Osteoblast (primary cell): Measurements from ENCODE around the gene FMO3. TPM values are rescaled to one million over a fixed set of nuclear protein-coding genes. Genes with fewer than 3 reads are reported as not detected.

Experiments used
- DNase-seq: peaks from one replicate; pipeline ENCODE4 v3.0.0; 2011; ENCODE audit warnings: low spot score, mixed read lengths; ENCODE audit not compliant: insufficient read length; ENCODE audit errors: missing footprints
- H2AFZ ChIP-seq: 2 replicates; pipeline ENCODE4 v1.6.0; 2011; ENCODE audit warnings: mild to moderate bottlenecking, low read length
- H3K27ac ChIP-seq: 2 replicates; pipeline ENCODE4 v1.5.1; 2011; ENCODE audit warnings: mild to moderate bottlenecking, low read depth, low read length, moderate library complexity
- H3K27me3 ChIP-seq: 2 replicates; pipeline ENCODE4 v1.6.0; 2012; ENCODE audit warnings: mild to moderate bottlenecking, control low read depth, inconsistent platforms, low read length, moderate library complexity; ENCODE audit not compliant: insufficient read depth
- H3K36me3 ChIP-seq: 2 replicates; pipeline ENCODE4 v1.5.1; 2011; ENCODE audit warnings: mild to moderate bottlenecking, low read length, control low read depth, moderate library complexity; ENCODE audit not compliant: insufficient read depth
- H3K4me1 ChIP-seq: 2 replicates; pipeline ENCODE4 v1.5.1; 2011; ENCODE audit warnings: mild to moderate bottlenecking, low read length, control low read depth, moderate library complexity; ENCODE audit not compliant: insufficient read depth
- H3K4me2 ChIP-seq: 2 replicates; pipeline ENCODE4 v1.6.0; 2011; ENCODE audit warnings: mild to moderate bottlenecking, low read length; ENCODE audit not compliant: insufficient read depth
- H3K4me3 ChIP-seq: fragments of 200-600 bp; sonication (generic); 3 replicates; pipeline ENCODE4 v1.5.1; 2012; ENCODE audit warnings: mild to moderate bottlenecking, low read length, inconsistent platforms; ENCODE audit not compliant: insufficient read depth
- H3K79me2 ChIP-seq: 2 replicates; pipeline ENCODE4 v1.6.0; 2012; ENCODE audit warnings: mild to moderate bottlenecking, low read length, control low read depth, inconsistent platforms; ENCODE audit not compliant: insufficient read depth
- H3K9me3 ChIP-seq: 2 replicates; pipeline ENCODE4 v1.5.1; 2011; ENCODE audit warnings: low read depth, low read length, control low read depth
- H4K20me1 ChIP-seq: 2 replicates; pipeline ENCODE4 v1.6.0; 2012; ENCODE audit warnings: mild to moderate bottlenecking, low read length, control low read depth; ENCODE audit not compliant: insufficient read depth
- CTCF ChIP-seq: IDR thresholded peaks from 2 replicates; pipeline ENCODE4 v1.5.1; 2011; ENCODE audit warnings: mild to moderate bottlenecking, low read depth, low read length, moderate library complexity; ENCODE audit errors: extremely low read depth
- small RNA-seq: library from RNA; depleted of rRNA; stranded (forward); fragments of <200 nt; gene quantifications from one replicate; pipeline ENCODE3, GENCODE V24; 2012
- total RNA-seq: library from RNA; depleted of rRNA; stranded (reverse); fragments of >200 nt; gene quantifications from 2 replicates; pipeline ENCODE4 v1.2.3, GENCODE V29; 2012

Gene FMO3
- total RNA-seq, 1 donor = 44.5 TPM

- H3K27ac ChIP-seq = no peak overlapping the region
- H3K4me3 ChIP-seq = no peak overlapping the region
- H3K27me3 ChIP-seq = no peaks in the 10 kb centered on the region
- no peak for DNase-seq
- no peak overlapping the region for H3K4me2 ChIP-seq
- TF ChIP-seq CTCF = no peak
- H3K9me3 ChIP-seq = no peaks in the 10 kb centered on the region
- no peaks in the 10 kb centered on the region for H3K79me2 ChIP-seq
- H3K4me1 ChIP-seq = no peaks in the 10 kb centered on the region
- no peaks in the 10 kb centered on the region for H3K36me3 ChIP-seq
- no peak overlapping the region for H2AFZ ChIP-seq
- H4K20me1 ChIP-seq = no peaks in the 10 kb centered on the region
Observed at GRCh38 chr1:171161431-171161830, 70.7 kb downstream of the FMO3 start.

- Histone ChIP-seq H3K27me3 (no peaks in the 10 kb centered on the region), H3K9me3 (no peaks in the 10 kb centered on the region), H3K4me3 (no peak overlapping the region), H2AFZ (no peak overlapping the region), H3K36me3 (no peaks in the 10 kb centered on the region), H3K79me2 (no peaks in the 10 kb centered on the region), H4K20me1 (no peaks in the 10 kb centered on the region), H3K4me2 (no peak overlapping the region), H3K4me1 (no peaks in the 10 kb centered on the region), H3K27ac (no peak overlapping the region)
- no peak for DNase-seq
- no peak for TF ChIP-seq CTCF
Observed at GRCh38 chr1:171166361-171166760, 75.7 kb downstream of the FMO3 start.

Small RNA genes within 50 kb of the gene (small RNA-seq; reads per million reads assigned to genes)
- 0.37 reads per million for gene MIR1295A

Other genes with a start within 250 kb of the FMO3 start
- gene MROH9, start 155.4 kb upstream of the FMO3 start, total RNA-seq = under 0.01 and 0.88 TPM in 2 replicates
- gene FMO2, start 94.4 kb downstream of the FMO3 start, total RNA-seq = 2.7 and 2.9 TPM in 2 replicates
- not detected in 2 replicates for gene FMO1, start 157.6 kb downstream of the FMO3 start, total RNA-seq
- gene FMO4, start 223.3 kb downstream of the FMO3 start, total RNA-seq = 3.6 and 8.5 TPM in 2 replicates